HEK293 (cell line): ENCODE measurements around the gene HDGF.

Source experiments
- BCL11B ChIP-seq: fragments of 450-650 bp; formaldehyde crosslinking; IDR thresholded peaks from 2 replicates; pipeline ENCODE4 v1.5.1; 2016; ENCODE audit warnings: low read depth, missing biosample characterization, missing genetic modification characterization
- GLIS2 ChIP-seq: fragments of 450-650 bp; formaldehyde crosslinking; IDR thresholded peaks from 2 replicates; pipeline ENCODE4 v1.5.1; 2016; ENCODE audit warnings: missing biosample characterization, missing genetic modification characterization
- KLF7 ChIP-seq: fragments of 450-650 bp; formaldehyde crosslinking; IDR thresholded peaks from 2 replicates; pipeline ENCODE4 v1.5.1; 2016; ENCODE audit warnings: missing biosample characterization, missing genetic modification characterization, borderline replicate concordance
- KLF8 ChIP-seq: fragments of 450-650 bp; formaldehyde crosslinking; IDR thresholded peaks from 2 replicates; pipeline ENCODE4 v1.5.1; 2016; ENCODE audit warnings: missing biosample characterization, missing genetic modification characterization
- OVOL3 ChIP-seq: fragments of 450-650 bp; formaldehyde crosslinking; IDR thresholded peaks from 2 replicates; pipeline ENCODE4 v1.5.1; 2016; ENCODE audit warnings: missing biosample characterization, missing genetic modification characterization
- PRDM1 ChIP-seq: fragments of 450-650 bp; formaldehyde crosslinking; IDR thresholded peaks from 2 replicates; pipeline ENCODE4; 2016; ENCODE audit warnings: missing biosample characterization, missing genetic modification characterization
- SP2 ChIP-seq: fragments of 450-650 bp; formaldehyde crosslinking; IDR thresholded peaks from 2 replicates; pipeline ENCODE4 v1.5.1; 2016; ENCODE audit warnings: missing biosample characterization, missing genetic modification characterization
- YY2 ChIP-seq: fragments of 450-650 bp; formaldehyde crosslinking; IDR thresholded peaks from 2 replicates; pipeline ENCODE4 v1.5.1; 2016; ENCODE audit warnings: missing biosample characterization, missing genetic modification characterization
- ZBTB20 ChIP-seq: fragments of 450-650 bp; formaldehyde crosslinking; IDR thresholded peaks from 2 replicates; pipeline ENCODE4 v1.5.1; 2016; ENCODE audit warnings: missing biosample characterization, missing genetic modification characterization
- ZEB2 ChIP-seq: fragments of 450-650 bp; formaldehyde crosslinking; IDR thresholded peaks from 2 replicates; pipeline ENCODE4 v1.5.1; 2016; ENCODE audit warnings: missing biosample characterization, missing genetic modification characterization
- ZFP3 ChIP-seq: fragments of 450-650 bp; formaldehyde crosslinking; IDR thresholded peaks from 2 replicates; pipeline ENCODE4 v1.5.1; 2016; ENCODE audit warnings: low read depth, missing biosample characterization, missing genetic modification characterization
- ZNF341 ChIP-seq: fragments of 450-650 bp; formaldehyde crosslinking; IDR thresholded peaks from 2 replicates; pipeline ENCODE4; 2016; ENCODE audit warnings: low read depth, missing biosample characterization, missing genetic modification characterization
- ZNF37A ChIP-seq: fragments of 450-650 bp; IDR thresholded peaks from 2 replicates; pipeline ENCODE4 v1.5.1; 2018; ENCODE audit warnings: missing biosample characterization, missing genetic modification characterization
- ZNF394 ChIP-seq: fragments of 450-650 bp; formaldehyde crosslinking; IDR thresholded peaks from 2 replicates; pipeline ENCODE4 v1.5.1; 2016; ENCODE audit warnings: missing biosample characterization, missing genetic modification characterization, mild to moderate bottlenecking, moderate library complexity, borderline replicate concordance
- ZNF530 ChIP-seq: fragments of 450-650 bp; formaldehyde crosslinking; IDR thresholded peaks from 2 replicates; pipeline ENCODE4 v1.5.1; 2016; ENCODE audit warnings: low read depth, missing biosample characterization, missing genetic modification characterization
- ZNF548 ChIP-seq: fragments of 450-650 bp; formaldehyde crosslinking; IDR thresholded peaks from 2 replicates; pipeline ENCODE4 v1.5.1; 2016; ENCODE audit warnings: missing biosample characterization, missing genetic modification characterization
- ZNF549 ChIP-seq: fragments of 450-650 bp; IDR thresholded peaks from 2 replicates; pipeline ENCODE4 v1.5.1; 2018; ENCODE audit warnings: missing biosample characterization, missing genetic modification characterization, mild to moderate bottlenecking, inconsistent platforms, moderate library complexity
- ZNF701 ChIP-seq: fragments of 450-650 bp; formaldehyde crosslinking; IDR thresholded peaks from 2 replicates; pipeline ENCODE4 v1.5.1; 2016; ENCODE audit warnings: missing biosample characterization, missing genetic modification characterization
- ZNF707 ChIP-seq: fragments of 450-650 bp; formaldehyde crosslinking; IDR thresholded peaks from 2 replicates; pipeline ENCODE4 v1.5.1; 2016; ENCODE audit warnings: missing biosample characterization, missing genetic modification characterization
- ZNF747 ChIP-seq: fragments of 450-650 bp; formaldehyde crosslinking; IDR thresholded peaks from 2 replicates; pipeline ENCODE4 v1.5.1; 2016; ENCODE audit warnings: missing biosample characterization, missing genetic modification characterization
- ZNF785 ChIP-seq: fragments of 450-650 bp; formaldehyde crosslinking; IDR thresholded peaks from 2 replicates; pipeline ENCODE4 v1.5.1; 2016; ENCODE audit warnings: missing biosample characterization, missing genetic modification characterization
- ZSCAN16 ChIP-seq: fragments of 450-650 bp; formaldehyde crosslinking; IDR thresholded peaks from 2 replicates; pipeline ENCODE4 v1.5.1; 2016; ENCODE audit warnings: missing biosample characterization, missing genetic modification characterization
- ZXDB ChIP-seq: fragments of 450-650 bp; formaldehyde crosslinking; IDR thresholded peaks from 2 replicates; pipeline ENCODE4 v1.5.1; 2016; ENCODE audit warnings: missing biosample characterization, missing genetic modification characterization
- TF ChIP-seq, protein P1 (sequence below): fragments of 450-650 bp; formaldehyde crosslinking; IDR thresholded peaks from 2 replicates; pipeline ENCODE4 v1.5.1; 2016; ENCODE audit warnings: missing biosample characterization, missing genetic modification characterization
- TF ChIP-seq, protein P2 (sequence below): fragments of 450-650 bp; formaldehyde crosslinking; IDR thresholded peaks from 2 replicates; pipeline ENCODE4 v1.5.1; 2016; ENCODE audit warnings: missing biosample characterization, missing genetic modification characterization
- TF ChIP-seq, protein P3 (sequence below): fragments of 450-650 bp; formaldehyde crosslinking; IDR thresholded peaks from 2 replicates; pipeline ENCODE4 v1.5.1; 2017; ENCODE audit warnings: missing biosample characterization, mild to moderate bottlenecking, missing genetic modification characterization, moderate library complexity
- TF ChIP-seq, protein P4 (sequence below): fragments of 450-650 bp; formaldehyde crosslinking; IDR thresholded peaks from 2 replicates; pipeline ENCODE4 v1.5.1; 2016; ENCODE audit warnings: missing biosample characterization, missing genetic modification characterization
- TF ChIP-seq, protein P5 (sequence below): fragments of 450-650 bp; formaldehyde crosslinking; IDR thresholded peaks from 2 replicates; pipeline ENCODE4 v1.5.1; 2016; ENCODE audit warnings: missing biosample characterization, missing genetic modification characterization

HDGF gene

DNA sequence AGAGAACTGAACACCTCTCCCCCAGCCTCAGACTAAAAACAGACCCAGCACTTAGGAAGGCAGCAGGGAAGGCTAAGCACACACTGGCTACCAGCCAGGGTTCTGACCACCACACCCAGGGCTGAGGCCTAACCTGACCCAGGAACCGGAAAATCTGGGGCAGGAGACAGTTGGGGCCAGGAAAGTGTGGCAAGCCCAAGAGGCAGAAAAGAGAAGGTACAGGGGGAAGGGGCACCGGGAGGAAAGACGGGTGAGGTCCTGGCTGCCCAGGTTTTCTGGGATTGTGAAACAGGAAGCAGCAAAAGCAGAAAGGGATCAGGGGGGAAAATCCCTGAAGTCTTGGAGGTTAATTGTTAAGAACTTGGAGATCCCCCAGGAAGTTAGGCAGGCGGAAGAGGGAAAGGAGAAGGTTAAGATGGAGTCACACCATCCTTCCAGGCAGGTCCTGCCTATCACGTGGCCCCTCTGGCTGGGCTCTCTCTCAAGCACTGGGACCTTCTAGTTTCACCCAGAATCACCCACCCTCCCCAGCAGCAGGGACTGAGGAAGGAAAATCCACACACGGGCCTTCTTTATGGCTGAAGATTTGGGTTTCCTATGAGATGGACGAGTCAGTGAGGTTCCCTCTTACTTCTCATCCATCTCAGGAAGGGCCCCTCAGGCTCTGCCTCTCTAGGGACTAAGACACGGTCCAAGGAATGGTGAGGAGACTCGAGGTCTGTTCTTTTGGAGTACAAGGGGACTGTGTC, 2.6 kb downstream of the HDGF start (continued):
- TF ChIP-seq, protein P1, sequence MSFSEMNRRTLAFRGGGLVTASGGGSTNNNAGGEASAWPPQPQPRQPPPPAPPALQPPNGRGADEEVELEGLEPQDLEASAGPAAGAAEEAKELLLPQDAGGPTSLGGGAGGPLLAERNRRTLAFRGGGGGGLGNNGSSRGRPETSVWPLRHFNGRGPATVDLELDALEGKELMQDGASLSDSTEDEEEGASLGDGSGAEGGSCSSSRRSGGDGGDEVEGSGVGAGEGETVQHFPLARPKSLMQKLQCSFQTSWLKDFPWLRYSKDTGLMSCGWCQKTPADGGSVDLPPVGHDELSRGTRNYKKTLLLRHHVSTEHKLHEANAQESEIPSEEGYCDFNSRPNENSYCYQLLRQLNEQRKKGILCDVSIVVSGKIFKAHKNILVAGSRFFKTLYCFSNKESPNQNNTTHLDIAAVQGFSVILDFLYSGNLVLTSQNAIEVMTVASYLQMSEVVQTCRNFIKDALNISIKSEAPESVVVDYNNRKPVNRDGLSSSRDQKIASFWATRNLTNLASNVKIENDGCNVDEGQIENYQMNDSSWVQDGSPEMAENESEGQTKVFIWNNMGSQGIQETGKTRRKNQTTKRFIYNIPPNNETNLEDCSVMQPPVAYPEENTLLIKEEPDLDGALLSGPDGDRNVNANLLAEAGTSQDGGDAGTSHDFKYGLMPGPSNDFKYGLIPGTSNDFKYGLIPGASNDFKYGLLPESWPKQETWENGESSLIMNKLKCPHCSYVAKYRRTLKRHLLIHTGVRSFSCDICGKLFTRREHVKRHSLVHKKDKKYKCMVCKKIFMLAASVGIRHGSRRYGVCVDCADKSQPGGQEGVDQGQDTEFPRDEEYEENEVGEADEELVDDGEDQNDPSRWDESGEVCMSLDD (tag by site-specific recombination) = peak; percentile 56
- TF ChIP-seq KLF7 (tag by site-specific recombination) (0 out of 2 replicates have a peak, but pooled peaks have one; percentile 10), BCL11B (tag by site-specific recombination) (no peak), ZNF701 (0 out of 2 replicates have a peak, but pooled peaks have one; percentile 17), GLIS2 (tag by site-specific recombination) (peak; percentile 50; the same call in 1 of the 2 replicates), PRDM1 (tag by site-specific recombination) (peak; percentile 96), ZEB2 (tag by site-specific recombination) (peak; percentile 51; the same call in 1 of the 2 replicates), ZSCAN16 (0 out of 2 replicates have a peak, but pooled peaks have one; percentile 32), OVOL3 (tag by site-specific recombination) (no peak), YY2 (tag by site-specific recombination) (peak; percentile 26; the same call in 1 of the 2 replicates), SP2 (tag by site-specific recombination) (peak; percentile 62), ZNF341 (tag by site-specific recombination) (peak; percentile 85), ZFP3 (tag by site-specific recombination) (no peak), ZNF785 (tag by site-specific recombination) (no peak), ZNF549 (tag by site-specific recombination) (no peak), ZNF530 (tag by site-specific recombination) (no peak), ZNF548 (tag by site-specific recombination) (no peak), ZNF37A (tag by site-specific recombination) (no peak), ZNF747 (tag by site-specific recombination) (no peak), KLF8 (tag by site-specific recombination) (peak; percentile 54), ZBTB20 (tag by site-specific recombination) (peak; percentile 78), ZNF394 (peak; percentile 42; the same call in 1 of the 2 replicates), ZXDB (tag by site-specific recombination) (peak; percentile 60; the same call in 1 of the 2 replicates), ZNF707 (tag by site-specific recombination) (no peak)
- TF ChIP-seq, protein P2, sequence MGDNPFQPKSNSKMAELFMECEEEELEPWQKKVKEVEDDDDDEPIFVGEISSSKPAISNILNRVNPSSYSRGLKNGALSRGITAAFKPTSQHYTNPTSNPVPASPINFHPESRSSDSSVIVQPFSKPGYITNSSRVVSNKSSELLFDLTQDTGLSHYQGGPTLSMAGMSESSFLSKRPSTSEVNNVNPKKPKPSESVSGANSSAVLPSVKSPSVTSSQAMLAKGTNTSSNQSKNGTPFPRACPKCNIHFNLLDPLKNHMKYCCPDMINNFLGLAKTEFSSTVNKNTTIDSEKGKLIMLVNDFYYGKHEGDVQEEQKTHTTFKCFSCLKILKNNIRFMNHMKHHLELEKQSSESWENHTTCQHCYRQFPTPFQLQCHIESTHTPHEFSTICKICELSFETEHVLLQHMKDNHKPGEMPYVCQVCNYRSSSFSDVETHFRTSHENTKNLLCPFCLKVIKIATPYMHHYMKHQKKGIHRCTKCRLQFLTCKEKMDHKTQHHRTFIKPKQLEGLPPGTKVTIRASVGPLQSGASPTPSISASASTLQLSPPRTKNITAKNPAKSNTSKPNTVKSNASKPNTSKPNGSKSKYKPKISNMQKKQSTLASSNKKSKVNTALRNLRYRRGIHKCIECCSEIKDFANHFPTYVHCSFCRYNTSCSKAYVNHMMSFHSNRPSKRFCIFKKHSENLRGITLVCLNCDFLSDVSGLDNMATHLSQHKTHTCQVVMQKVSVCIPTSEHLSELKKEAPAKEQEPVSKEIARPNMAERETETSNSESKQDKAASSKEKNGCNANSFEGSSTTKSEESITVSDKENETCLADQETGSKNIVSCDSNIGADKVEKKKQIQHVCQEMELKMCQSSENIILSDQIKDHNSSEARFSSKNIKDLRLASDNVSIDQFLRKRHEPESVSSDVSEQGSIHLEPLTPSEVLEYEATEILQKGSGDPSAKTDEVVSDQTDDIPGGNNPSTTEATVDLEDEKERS (tag by site-specific recombination) = no peak
- TF ChIP-seq, protein P3, sequence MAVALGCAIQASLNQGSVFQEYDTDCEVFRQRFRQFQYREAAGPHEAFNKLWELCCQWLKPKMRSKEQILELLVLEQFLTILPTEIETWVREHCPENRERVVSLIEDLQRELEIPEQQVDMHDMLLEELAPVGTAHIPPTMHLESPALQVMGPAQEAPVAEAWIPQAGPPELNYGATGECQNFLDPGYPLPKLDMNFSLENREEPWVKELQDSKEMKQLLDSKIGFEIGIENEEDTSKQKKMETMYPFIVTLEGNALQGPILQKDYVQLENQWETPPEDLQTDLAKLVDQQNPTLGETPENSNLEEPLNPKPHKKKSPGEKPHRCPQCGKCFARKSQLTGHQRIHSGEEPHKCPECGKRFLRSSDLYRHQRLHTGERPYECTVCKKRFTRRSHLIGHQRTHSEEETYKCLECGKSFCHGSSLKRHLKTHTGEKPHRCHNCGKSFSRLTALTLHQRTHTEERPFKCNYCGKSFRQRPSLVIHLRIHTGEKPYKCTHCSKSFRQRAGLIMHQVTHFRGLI (tag by site-specific recombination) = peak; percentile 65; the same call in 1 of the 2 replicates
- TF ChIP-seq, protein P4, sequence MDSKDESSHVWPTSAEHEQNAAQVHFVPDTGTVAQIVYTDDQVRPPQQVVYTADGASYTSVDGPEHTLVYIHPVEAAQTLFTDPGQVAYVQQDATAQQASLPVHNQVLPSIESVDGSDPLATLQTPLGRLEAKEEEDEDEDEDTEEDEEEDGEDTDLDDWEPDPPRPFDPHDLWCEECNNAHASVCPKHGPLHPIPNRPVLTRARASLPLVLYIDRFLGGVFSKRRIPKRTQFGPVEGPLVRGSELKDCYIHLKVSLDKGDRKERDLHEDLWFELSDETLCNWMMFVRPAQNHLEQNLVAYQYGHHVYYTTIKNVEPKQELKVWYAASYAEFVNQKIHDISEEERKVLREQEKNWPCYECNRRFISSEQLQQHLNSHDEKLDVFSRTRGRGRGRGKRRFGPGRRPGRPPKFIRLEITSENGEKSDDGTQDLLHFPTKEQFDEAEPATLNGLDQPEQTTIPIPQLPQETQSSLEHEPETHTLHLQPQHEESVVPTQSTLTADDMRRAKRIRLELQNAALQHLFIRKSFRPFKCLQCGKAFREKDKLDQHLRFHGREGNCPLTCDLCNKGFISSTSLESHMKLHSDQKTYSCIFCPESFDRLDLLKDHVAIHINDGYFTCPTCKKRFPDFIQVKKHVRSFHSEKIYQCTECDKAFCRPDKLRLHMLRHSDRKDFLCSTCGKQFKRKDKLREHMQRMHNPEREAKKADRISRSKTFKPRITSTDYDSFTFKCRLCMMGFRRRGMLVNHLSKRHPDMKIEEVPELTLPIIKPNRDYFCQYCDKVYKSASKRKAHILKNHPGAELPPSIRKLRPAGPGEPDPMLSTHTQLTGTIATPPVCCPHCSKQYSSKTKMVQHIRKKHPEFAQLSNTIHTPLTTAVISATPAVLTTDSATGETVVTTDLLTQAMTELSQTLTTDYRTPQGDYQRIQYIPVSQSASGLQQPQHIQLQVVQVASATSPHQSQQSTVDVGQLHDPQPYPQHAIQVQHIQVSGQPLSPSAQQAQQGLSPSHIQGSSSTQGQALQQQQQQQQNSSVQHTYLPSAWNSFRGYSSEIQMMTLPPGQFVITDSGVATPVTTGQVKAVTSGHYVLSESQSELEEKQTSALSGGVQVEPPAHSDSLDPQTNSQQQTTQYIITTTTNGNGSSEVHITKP (tag by site-specific recombination) = peak; percentile 88
- TF ChIP-seq, protein P5, sequence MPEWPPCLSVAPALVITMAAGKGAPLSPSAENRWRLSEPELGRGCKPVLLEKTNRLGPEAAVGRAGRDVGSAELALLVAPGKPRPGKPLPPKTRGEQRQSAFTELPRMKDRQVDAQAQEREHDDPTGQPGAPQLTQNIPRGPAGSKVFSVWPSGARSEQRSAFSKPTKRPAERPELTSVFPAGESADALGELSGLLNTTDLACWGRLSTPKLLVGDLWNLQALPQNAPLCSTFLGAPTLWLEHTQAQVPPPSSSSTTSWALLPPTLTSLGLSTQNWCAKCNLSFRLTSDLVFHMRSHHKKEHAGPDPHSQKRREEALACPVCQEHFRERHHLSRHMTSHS = no peak
